Adrenal gland (tissue), 12 donors: ENCODE data around the gene ZSWIM4. TPM values are rescaled to one million over a fixed set of nuclear protein-coding genes. Genes with fewer than 3 reads are reported as not detected.
A peak's percentile ranks its signal among the peaks of the same experiment; 100 is the strongest.

Experiments used
- DNase-seq, 7 donors: peaks; one replicate each; pipeline ENCODE4 v3.0.0-alpha.2; 2019 to 2020
- H3K27ac ChIP-seq, 5 donors: fragments of 200-600 bp; sonication (generic) in 4 of 5; 1 replicate in 3 of 5; 2 replicates in 2 of 5; pipeline versions ENCODE4 v1.5.1 to v1.8.0; 2016 to 2020; ENCODE audit warnings: mild to moderate bottlenecking in 1 of 5
- H3K27me3 ChIP-seq: fragments of 200-600 bp; 2 replicates; pipeline ENCODE4 v1.8.0; 2021
- H3K36me3 ChIP-seq, 2 donors: fragments of 200-600 bp; replicated peaks in 1 of 2; 1 replicate in 1 of 2; 2 replicates in 1 of 2; pipeline versions ENCODE4 v1.5.1 to v1.8.0; 2018 to 2022
- H3K4me1 ChIP-seq, 2 donors: fragments of 200-600 bp; replicated peaks in 1 of 2; 1 replicate in 1 of 2; 2 replicates in 1 of 2; pipeline versions ENCODE4 v1.5.1 to v1.8.0; 2018 to 2021
- H3K4me3 ChIP-seq, 4 donors: fragments of 200-600 bp; sonication (generic) in 3 of 4; one replicate each; pipeline ENCODE4 v1.5.1; 2016 to 2018
- H3K9me3 ChIP-seq, 3 donors: fragments of 200-600 bp; sonication (generic) in 1 of 3; replicated peaks in 1 of 3; 1 replicate in 2 of 3; 2 replicates in 1 of 3; pipeline versions ENCODE4 v1.5.1 to v1.8.0; 2016 to 2021
- CTCF ChIP-seq, 6 experiments: fragments of 450-650 bp in 4 of 6; fragments of 200-600 bp in 2 of 6; sonication (generic) in 1 of 6; IDR thresholded peaks; 1 replicate in 5 of 6; 2 replicates in 1 of 6; pipeline versions ENCODE4 v1.5.1 to v1.8.0; 2016 to 2021; ENCODE audit warnings: antibody characterized with exemption in 6 of 6, mild to moderate bottlenecking in 2 of 6, moderate library complexity in 1 of 6
- POLR2A ChIP-seq, 2 donors: fragments of 450-650 bp; IDR thresholded peaks; one replicate each; pipeline ENCODE4 v1.6.1; 2017; ENCODE audit warnings: antibody characterized with exemption in 2 of 2, mild to moderate bottlenecking in 2 of 2, moderate library complexity in 1 of 2
- WGBS, 4 donors: extraction: QIAGEN DNeasy Blood & Tissue Kit in 2 of 4; methylation state at CpG; one replicate each; pipeline versions ENCODE4 v1.1.5 to v1.1.7; 2013 to 2017; 5-methylcytosine and 5-hydroxymethylcytosine counted together
- intact Hi-C, 2 donors: fragments of 100-400 bp; cut with DNase I; formaldehyde crosslinking; loops; one replicate each; pipeline versions ENCODE4 v1.14.1 to v1.15.0; 2022 to 2023
- polyA plus RNA-seq, 3 donors: library from polyadenylated mRNA; stranded (reverse); fragments of 200-250 nt in 2 of 3; fragments of 350-450 nt in 1 of 3; fragmentation: Illumina TruSeq in 1 of 3; extraction: RNeasy Lipid Tissue Mini Kit (QIAGEN cat#74804) in 1 of 3; gene quantifications; one replicate each; pipeline ENCODE4 v1.2.3, GENCODE V29; 2013 to 2014
- total RNA-seq, 9 donors: library from RNA; depleted of rRNA in 4 of 9; stranded (reverse); fragments of >200 nt in 4 of 9; fragments of 120-200 nt in 1 of 9; fragmentation: NEBNext Ultra II Directional in 1 of 9; extraction: Animal tissue kit (Norgen Biotek cat#: 25700) in 1 of 9; gene quantifications; one replicate each; pipeline versions ENCODE4 v1.1.0 to v1.2.4, GENCODE V29; 2013 to 2023
- donor health status: healthy with polysubstance abuse.
- donor health status: Bipolar disorder and iron deficiency.
- donor health status: DM: yes; HTN: yes; CAD: no.
- donor health status: DM: no; HTN: no; CAD: no.
- donor health status: DM: no; HTN: no; CAD: no.
- donor health status: DM: yes; HTN: yes; CAD: no.

Gene ZSWIM4
- total and polyA plus RNA-seq, 12 donors, result 1.3 to 15.4 (median 9.1) TPM

DNA sequence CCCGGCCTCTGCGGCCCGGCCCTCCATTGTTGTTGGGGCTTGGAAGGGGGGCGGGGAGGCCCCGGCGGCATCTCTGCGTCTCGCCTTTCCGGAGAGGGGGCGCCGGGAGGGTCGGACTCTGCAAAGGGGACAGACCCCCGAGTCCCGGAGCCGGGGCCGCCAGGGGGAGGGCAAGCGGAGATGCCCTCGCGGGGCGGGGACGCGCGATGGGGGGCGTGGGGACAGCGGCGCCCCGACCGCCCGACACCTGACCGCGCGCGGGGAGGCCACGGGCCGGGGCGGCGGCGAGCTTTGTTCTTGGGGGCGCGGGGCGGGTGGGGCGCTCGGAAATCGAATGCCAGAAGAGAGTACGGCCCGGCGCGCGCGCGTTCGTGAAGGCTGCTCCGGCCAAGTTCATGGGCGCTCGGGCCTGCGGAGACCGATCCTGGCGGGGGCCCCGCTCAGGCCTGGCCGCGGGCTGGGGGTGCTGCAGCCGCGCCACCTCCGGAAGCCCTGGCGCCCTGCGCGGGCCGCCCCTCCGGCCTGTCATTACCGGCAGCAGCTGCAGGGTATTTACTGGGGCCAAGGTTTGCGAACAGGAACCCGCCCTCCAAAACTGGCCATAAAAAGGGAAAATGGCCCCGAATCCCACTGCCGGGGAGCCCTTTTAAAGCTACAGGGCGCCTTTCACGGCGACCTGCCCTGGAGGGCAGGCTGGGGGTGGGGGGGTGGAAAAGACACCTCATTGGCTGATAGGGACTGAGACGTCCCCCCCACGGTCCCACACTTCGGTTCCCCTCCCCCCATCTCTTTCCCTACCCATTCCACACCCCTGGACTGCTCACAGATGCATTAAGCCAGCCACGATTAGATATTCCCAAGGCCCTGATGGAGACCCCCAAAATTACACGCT is 70.6 kb downstream of the ZSWIM4 start:
- Histone ChIP-seq H3K4me1 (peaks cover 6 to 10% of the 10 kb centered on the region in 2 donors), H3K27me3 (peaks cover 5% of the 10 kb centered on the region), H3K27ac (no peak overlapping the region), H3K9me3 (no peaks in the 10 kb centered on the region), H3K36me3 (no peaks in the 10 kb centered on the region), H3K4me3 (peak overlapping the region in 2 of 4 donors; percentile 32 to 61)
- peak in 1 of 7 donors; percentile 48 for DNase-seq
- 2 to 6% (median 4%) methylated on average over 17 to 81 of the region's 82 CpGs for WGBS, 4 donors
- intact Hi-C loops, result loop anchor here in 1 of 2 donors (10.0 kb wide), 2 partner anchors 271 to 591 kb away; no protein-coding TSS in a partner anchor
- no peak for TF ChIP-seq CTCF (IDR thresholded peaks at IDR 0.05)
- TF ChIP-seq POLR2A (IDR thresholded peaks at IDR 0.05), result no peak

DNA sequence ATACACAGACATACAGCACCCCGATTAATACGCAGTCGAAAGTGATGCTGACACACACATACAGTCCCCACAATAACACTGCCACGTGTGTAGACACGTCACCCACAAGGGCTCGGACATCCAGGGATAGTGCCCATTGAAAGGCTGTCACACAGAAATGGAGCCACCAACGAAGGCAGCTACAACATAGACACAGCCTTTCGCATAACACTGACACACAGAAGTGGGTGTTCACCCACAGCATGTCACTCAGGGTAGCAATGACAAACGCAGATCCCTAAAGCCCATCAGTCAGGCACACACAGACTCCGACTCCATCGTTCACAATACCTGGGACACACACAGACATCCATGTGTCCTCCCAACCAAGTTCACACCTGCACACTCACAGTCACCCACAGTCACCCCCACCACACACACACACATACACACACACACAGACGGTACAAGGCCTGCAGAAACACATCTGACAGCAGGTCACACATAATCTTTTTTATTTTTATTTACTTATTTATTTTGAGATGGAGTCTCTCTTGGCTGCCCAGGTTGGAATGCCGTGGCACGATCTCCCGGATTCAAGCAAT is 71.3 kb downstream of the ZSWIM4 start:
- no peak for TF ChIP-seq POLR2A (IDR thresholded peaks at IDR 0.05)
- no peak for TF ChIP-seq CTCF (IDR thresholded peaks at IDR 0.05)
- WGBS, 4 donors, result 75 to 76% (median 76%) methylated on average over 13 to 15 of the region's 15 CpGs
- no peaks in the 10 kb centered on the region for H3K36me3 ChIP-seq
- H3K4me1 ChIP-seq, result peaks cover 2 to 8% of the 10 kb centered on the region in 2 donors
- no peaks in the 10 kb centered on the region for H3K9me3 ChIP-seq
- peak overlapping the region in 1 of 4 donors; percentile 61 for H3K4me3 ChIP-seq
- intact Hi-C loops, result loop anchor here in 1 of 2 donors (10.0 kb wide), 2 partner anchors 272 to 592 kb away; no protein-coding TSS in a partner anchor
- DNase-seq, result no peak
- no peak overlapping the region for H3K27ac ChIP-seq
- H3K27me3 ChIP-seq, result peaks cover 5% of the 10 kb centered on the region

- Histone ChIP-seq H3K27ac (no peak overlapping the region), H3K4me3 (no peak overlapping the region), H3K36me3 (no peaks in the 10 kb centered on the region), H3K4me1 (peaks cover 0 to 3% of the 10 kb centered on the region in 2 donors), H3K9me3 (no peaks in the 10 kb centered on the region), H3K27me3 (peaks cover 5% of the 10 kb centered on the region)
- TF ChIP-seq CTCF (IDR thresholded peaks at IDR 0.05) (no peak), POLR2A (IDR thresholded peaks at IDR 0.05) (no peak)
- WGBS, 4 donors, result 47 to 82% (median 79%) methylated on average over 3 to 4 of the region's 4 CpGs
- no peak for DNase-seq
- intact Hi-C loops, result loop anchor here in 1 of 2 donors (10.0 kb wide), 2 partner anchors 274 to 594 kb away; no protein-coding TSS in a partner anchor
These were observed 73.4 kb downstream of the ZSWIM4 start for GRCh38 chr19:13868663-13869062.

- H3K4me1 ChIP-seq, result peaks cover 0 to 3% of the 10 kb centered on the region in 2 donors
- H3K9me3 ChIP-seq, result no peaks in the 10 kb centered on the region
- H3K27ac ChIP-seq, result no peak overlapping the region
- H3K4me3 ChIP-seq, result no peak overlapping the region
- TF ChIP-seq CTCF (IDR thresholded peaks at IDR 0.05), result no peak
- no peak for TF ChIP-seq POLR2A (IDR thresholded peaks at IDR 0.05)
- H3K27me3 ChIP-seq, result peaks cover 5% of the 10 kb centered on the region
- peak in 1 of 7 donors; percentile 12 for DNase-seq
- intact Hi-C loops, result loop anchor here in 1 of 2 donors (10.0 kb wide), 2 partner anchors 274 to 594 kb away; no protein-coding TSS in a partner anchor
- H3K36me3 ChIP-seq, result no peaks in the 10 kb centered on the region
- WGBS, 4 donors, result 67 to 81% (median 75%) methylated on average over 5 to 13 of the region's 13 CpGs
These were observed 74.0 kb downstream of the ZSWIM4 start for GRCh38 chr19:13869281-13869680.
